Neural cell (in vitro differentiated cells): ENCODE measurements around the gene YWHAE. TPM values are rescaled to one million over a fixed set of nuclear protein-coding genes. Genes with fewer than 3 reads are reported as not detected.

Source experiments
- H2AFZ ChIP-seq: fragments of 200-600, 300-800 bp; sonication (generic), shearing (Covaris generic); 2 replicates; pipeline ENCODE4 v1.6.0; 2014; ENCODE audit warnings: low read depth, mild to moderate bottlenecking, antibody characterized with exemption, low read length, moderate library complexity
- H3F3A ChIP-seq: fragments of 200-600 bp; shearing (Covaris generic); 2 replicates; pipeline ENCODE4 v1.6.1; 2016; ENCODE audit warnings: mild to moderate bottlenecking, moderate library complexity, mixed read lengths, antibody characterized with exemption, low read length; ENCODE audit not compliant: insufficient read depth, poor library complexity, severe bottlenecking
- H3K27ac ChIP-seq: fragments of 200-600, 300-800 bp; sonication (generic), shearing (Covaris generic); 2 replicates; pipeline ENCODE4 v1.5.1; 2014; ENCODE audit warnings: mild to moderate bottlenecking, low read length, moderate library complexity
- H3K27me3 ChIP-seq: fragments of 300-800, 200-600 bp; sonication (generic), shearing (Covaris generic); 2 replicates; pipeline ENCODE4 v1.6.0; 2014; ENCODE audit warnings: mild to moderate bottlenecking, low read depth, low read length, moderate library complexity; ENCODE audit not compliant: insufficient read depth
- H3K36me3 ChIP-seq: fragments of 300-800, 200-600 bp; sonication (generic), shearing (Covaris generic); 2 replicates; pipeline ENCODE4 v1.5.1; 2014; ENCODE audit warnings: mild to moderate bottlenecking, antibody characterized with exemption, low read length, moderate library complexity; ENCODE audit not compliant: insufficient read depth
- H3K4me2 ChIP-seq: fragments of 300-800, 200-600 bp; sonication (generic), shearing (Covaris generic); 2 replicates; pipeline ENCODE4 v1.6.0; 2014; ENCODE audit warnings: mild to moderate bottlenecking, low read length
- H3K4me3 ChIP-seq: fragments of 300-800, 200-600 bp; sonication (generic), shearing (Covaris generic); 2 replicates; pipeline ENCODE4 v1.5.1; 2014; ENCODE audit warnings: mild to moderate bottlenecking, low read length, moderate library complexity
- H3K79me2 ChIP-seq: fragments of 200-600 bp; shearing (Covaris generic); replicated peaks from 2 replicates; pipeline ENCODE4 v1.6.0; 2014; ENCODE audit warnings: mild to moderate bottlenecking, low read length, moderate library complexity; ENCODE audit not compliant: insufficient read depth
- H3K9ac ChIP-seq: fragments of 300-800, 200-600 bp; sonication (generic), shearing (Covaris generic); 2 replicates; pipeline ENCODE4 v1.6.1; 2016; ENCODE audit warnings: mild to moderate bottlenecking, low read length, mixed read lengths
- H3K9me2 ChIP-seq: fragments of 200-600 bp; shearing (Covaris generic); 2 replicates; pipeline ENCODE4 v1.6.1; 2016; ENCODE audit warnings: mild to moderate bottlenecking, low read length, mixed read lengths; ENCODE audit not compliant: insufficient read depth
- H3K9me3 ChIP-seq: fragments of 200-600, 300-800 bp; sonication (generic), shearing (Covaris generic); 2 replicates; pipeline ENCODE4 v1.6.1; 2016; ENCODE audit warnings: mild to moderate bottlenecking, mixed run types, low read length, moderate library complexity, mixed read lengths
- H4K20me1 ChIP-seq: fragments of 200-600 bp; shearing (Covaris generic); 2 replicates; pipeline ENCODE4 v1.6.1; 2016; ENCODE audit warnings: mild to moderate bottlenecking, mixed run types; ENCODE audit not compliant: insufficient read depth
- EP300 ChIP-seq: fragments of 450-650 bp; conservative IDR thresholded peaks from 2 replicates; pipeline ENCODE4 v1.6.1; 2014; ENCODE audit warnings: antibody characterized with exemption, mild to moderate bottlenecking, moderate library complexity; ENCODE audit not compliant: poor library complexity, severe bottlenecking
- EZH2 ChIP-seq: fragments of 200-600, 300-800 bp; shearing (Covaris generic), sonication (generic); IDR thresholded peaks from 2 replicates; pipeline ENCODE4 v1.6.1; 2014; ENCODE audit warnings: antibody characterized with exemption, low read length, borderline replicate concordance, mild to moderate bottlenecking; ENCODE audit not compliant: insufficient read depth, poor library complexity, severe bottlenecking
- MXI1 ChIP-seq: fragments of 450-650 bp; conservative IDR thresholded peaks from 2 replicates; pipeline ENCODE4 v1.6.1; 2014; ENCODE audit warnings: antibody characterized with exemption, mild to moderate bottlenecking; ENCODE audit not compliant: poor library complexity, severe bottlenecking
- POLR2AphosphoS5 ChIP-seq: IDR thresholded peaks from 2 replicates; pipeline ENCODE4 v1.6.1; 2012
- RAD21 ChIP-seq: fragments of 450-650 bp; conservative IDR thresholded peaks from 2 replicates; pipeline ENCODE4 v1.6.1; 2014; ENCODE audit warnings: antibody characterized with exemption, mild to moderate bottlenecking, moderate library complexity
- SMC3 ChIP-seq: fragments of 450-650 bp; conservative IDR thresholded peaks from 2 replicates; pipeline ENCODE4 v1.6.1; 2014; ENCODE audit warnings: antibody characterized with exemption, mild to moderate bottlenecking, moderate library complexity; ENCODE audit not compliant: poor library complexity
- TAF1 ChIP-seq: IDR thresholded peaks from 2 replicates; pipeline ENCODE4 v1.6.1; 2012; ENCODE audit warnings: low read depth
- polyA plus RNA-seq: library from polyadenylated mRNA; depleted of rRNA; stranded (reverse); fragments of >200 nt; gene quantifications from 2 replicates; pipeline ENCODE4 v1.2.3, GENCODE V29; 2014
- TF ChIP-seq, protein P1 (sequence below): IDR thresholded peaks from 2 replicates; pipeline ENCODE4 v1.6.1; 2012; ENCODE audit warnings: borderline replicate concordance
- TF ChIP-seq, protein P2 (sequence below): fragments of 450-650 bp; IDR thresholded peaks from 2 replicates; pipeline ENCODE4 v1.5.1; 2014; ENCODE audit warnings: antibody characterized with exemption, mild to moderate bottlenecking, moderate library complexity; ENCODE audit not compliant: poor library complexity, severe bottlenecking

Gene YWHAE
- polyA plus RNA-seq, 1 donor from 2014 or later, result 594 TPM

GRCh38 chr17:1351275-1351674 is 48.7 kb downstream of the YWHAE start:
- Histone ChIP-seq H3K4me2 (no peak overlapping the region), H3K27ac (no peak overlapping the region), H3K9me2 (no peaks in the 10 kb centered on the region), H3K27me3 (no peaks in the 10 kb centered on the region), H3K36me3 (no peaks in the 10 kb centered on the region), H3K79me2 (peaks cover 55% of the 10 kb centered on the region), H3F3A (no peaks in the 10 kb centered on the region), H3K9me3 (no peaks in the 10 kb centered on the region), H4K20me1 (peaks cover 12% of the 10 kb centered on the region), H3K4me3 (no peak overlapping the region), H3K9ac (no peak overlapping the region), H2AFZ (no peak overlapping the region)
- no peak for TF ChIP-seq MXI1
- TF ChIP-seq, protein P1, sequence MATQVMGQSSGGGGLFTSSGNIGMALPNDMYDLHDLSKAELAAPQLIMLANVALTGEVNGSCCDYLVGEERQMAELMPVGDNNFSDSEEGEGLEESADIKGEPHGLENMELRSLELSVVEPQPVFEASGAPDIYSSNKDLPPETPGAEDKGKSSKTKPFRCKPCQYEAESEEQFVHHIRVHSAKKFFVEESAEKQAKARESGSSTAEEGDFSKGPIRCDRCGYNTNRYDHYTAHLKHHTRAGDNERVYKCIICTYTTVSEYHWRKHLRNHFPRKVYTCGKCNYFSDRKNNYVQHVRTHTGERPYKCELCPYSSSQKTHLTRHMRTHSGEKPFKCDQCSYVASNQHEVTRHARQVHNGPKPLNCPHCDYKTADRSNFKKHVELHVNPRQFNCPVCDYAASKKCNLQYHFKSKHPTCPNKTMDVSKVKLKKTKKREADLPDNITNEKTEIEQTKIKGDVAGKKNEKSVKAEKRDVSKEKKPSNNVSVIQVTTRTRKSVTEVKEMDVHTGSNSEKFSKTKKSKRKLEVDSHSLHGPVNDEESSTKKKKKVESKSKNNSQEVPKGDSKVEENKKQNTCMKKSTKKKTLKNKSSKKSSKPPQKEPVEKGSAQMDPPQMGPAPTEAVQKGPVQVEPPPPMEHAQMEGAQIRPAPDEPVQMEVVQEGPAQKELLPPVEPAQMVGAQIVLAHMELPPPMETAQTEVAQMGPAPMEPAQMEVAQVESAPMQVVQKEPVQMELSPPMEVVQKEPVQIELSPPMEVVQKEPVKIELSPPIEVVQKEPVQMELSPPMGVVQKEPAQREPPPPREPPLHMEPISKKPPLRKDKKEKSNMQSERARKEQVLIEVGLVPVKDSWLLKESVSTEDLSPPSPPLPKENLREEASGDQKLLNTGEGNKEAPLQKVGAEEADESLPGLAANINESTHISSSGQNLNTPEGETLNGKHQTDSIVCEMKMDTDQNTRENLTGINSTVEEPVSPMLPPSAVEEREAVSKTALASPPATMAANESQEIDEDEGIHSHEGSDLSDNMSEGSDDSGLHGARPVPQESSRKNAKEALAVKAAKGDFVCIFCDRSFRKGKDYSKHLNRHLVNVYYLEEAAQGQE, result no peak
- no peak for TF ChIP-seq EP300
- TF ChIP-seq RAD21, result no peak
- no peak for TF ChIP-seq TAF1
- TF ChIP-seq, protein P2, sequence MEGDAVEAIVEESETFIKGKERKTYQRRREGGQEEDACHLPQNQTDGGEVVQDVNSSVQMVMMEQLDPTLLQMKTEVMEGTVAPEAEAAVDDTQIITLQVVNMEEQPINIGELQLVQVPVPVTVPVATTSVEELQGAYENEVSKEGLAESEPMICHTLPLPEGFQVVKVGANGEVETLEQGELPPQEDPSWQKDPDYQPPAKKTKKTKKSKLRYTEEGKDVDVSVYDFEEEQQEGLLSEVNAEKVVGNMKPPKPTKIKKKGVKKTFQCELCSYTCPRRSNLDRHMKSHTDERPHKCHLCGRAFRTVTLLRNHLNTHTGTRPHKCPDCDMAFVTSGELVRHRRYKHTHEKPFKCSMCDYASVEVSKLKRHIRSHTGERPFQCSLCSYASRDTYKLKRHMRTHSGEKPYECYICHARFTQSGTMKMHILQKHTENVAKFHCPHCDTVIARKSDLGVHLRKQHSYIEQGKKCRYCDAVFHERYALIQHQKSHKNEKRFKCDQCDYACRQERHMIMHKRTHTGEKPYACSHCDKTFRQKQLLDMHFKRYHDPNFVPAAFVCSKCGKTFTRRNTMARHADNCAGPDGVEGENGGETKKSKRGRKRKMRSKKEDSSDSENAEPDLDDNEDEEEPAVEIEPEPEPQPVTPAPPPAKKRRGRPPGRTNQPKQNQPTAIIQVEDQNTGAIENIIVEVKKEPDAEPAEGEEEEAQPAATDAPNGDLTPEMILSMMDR, result no peak
- TF ChIP-seq POLR2AphosphoS5, result no peak
- TF ChIP-seq SMC3, result no peak
- TF ChIP-seq EZH2, result no peak

GRCh38 chr17:1347589-1348323 is 52.3 kb downstream of the YWHAE start:
- Histone ChIP-seq H3K79me2 (peaks cover 51% of the 10 kb centered on the region), H3K9ac (no peak overlapping the region), H3F3A (no peaks in the 10 kb centered on the region), H4K20me1 (peaks cover 13% of the 10 kb centered on the region), H3K9me3 (no peaks in the 10 kb centered on the region), H3K36me3 (peaks cover 6% of the 10 kb centered on the region), H2AFZ (no peak overlapping the region), H3K9me2 (no peaks in the 10 kb centered on the region), H3K4me2 (no peak overlapping the region), H3K4me3 (no peak overlapping the region), H3K27ac (no peak overlapping the region), H3K27me3 (no peaks in the 10 kb centered on the region)
- TF ChIP-seq, protein P1, result no peak
- TF ChIP-seq SMC3 (no peak), TAF1 (no peak), EZH2 (no peak), MXI1 (no peak), RAD21 (no peak), POLR2AphosphoS5 (no peak), EP300 (no peak)
- TF ChIP-seq, protein P2, result no peak
